MV-4-11 (cell line): ENCODE data around the gene PRLR.
A peak's percentile ranks its signal among the peaks of the same experiment; 100 is the strongest.
"Not testable (repeated sequence)": the region's sequence is repeated elsewhere in the genome, so short reads cannot be mapped to it uniquely, and the experiment has no call there.

ENCODE experiments used
- DNase-seq: peaks from one replicate; lab custom pipeline; 2025; lab: John Stamatoyannopoulos, UW

The PRLR gene

DNA sequence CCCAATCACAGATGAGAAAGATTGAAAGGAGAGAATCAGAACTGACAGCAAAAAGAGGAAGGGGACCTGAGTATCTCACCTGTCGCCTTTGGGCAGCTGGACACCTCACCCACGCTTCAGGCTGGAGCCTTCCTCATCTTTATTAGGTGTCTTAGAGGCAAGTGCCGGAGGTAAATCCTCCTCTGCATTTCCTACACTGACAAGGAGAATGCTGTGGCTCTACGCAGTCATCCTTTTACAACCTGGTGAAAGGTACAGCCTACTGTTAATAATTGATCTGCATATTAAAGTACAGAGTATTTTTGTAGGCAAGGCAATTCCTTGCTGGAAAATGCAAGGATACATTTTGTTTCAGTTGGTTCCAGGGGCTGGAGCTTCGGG, 34.8 kb downstream of the PRLR start:
- DNase-seq: no peak

DNA sequence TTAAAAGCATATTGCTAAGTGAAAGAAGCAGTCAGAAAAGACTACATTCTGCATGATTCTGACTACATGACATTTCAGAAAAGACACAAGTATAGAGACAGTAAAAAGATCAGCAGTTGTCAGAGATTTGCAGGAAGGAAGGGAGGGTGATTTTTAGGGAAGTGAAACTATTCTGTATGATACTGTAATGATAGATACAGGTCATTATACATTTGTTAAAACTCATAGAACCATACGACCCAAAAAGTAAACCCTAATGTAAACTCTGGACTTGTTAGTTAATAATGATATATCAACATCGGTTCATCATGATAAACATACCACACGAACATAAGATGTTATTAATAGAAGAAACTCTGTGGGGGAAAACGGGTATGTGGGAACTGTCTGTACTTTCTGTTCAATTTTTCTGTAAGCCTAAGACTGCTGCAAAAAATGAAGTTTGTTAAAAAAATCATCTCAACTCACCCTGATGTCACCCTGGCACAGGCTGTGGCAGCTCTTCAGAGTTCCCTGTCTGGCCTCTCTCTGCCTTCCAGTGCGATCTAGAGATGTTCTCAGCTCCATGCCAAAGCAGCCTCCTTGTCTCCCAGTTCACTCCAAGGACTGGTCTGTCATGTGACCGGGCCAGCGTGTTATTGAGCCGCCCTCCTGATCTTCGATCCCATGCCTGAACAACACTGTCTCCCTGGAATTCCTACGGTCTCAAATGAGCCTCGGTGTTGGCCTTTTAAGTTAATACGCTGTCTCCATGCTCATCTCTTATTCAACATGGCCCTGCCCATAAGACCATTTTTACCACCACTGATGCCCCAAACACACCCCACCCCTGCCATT, 35.4 kb downstream of the PRLR start:
- peak; percentile 79 for DNase-seq

DNA sequence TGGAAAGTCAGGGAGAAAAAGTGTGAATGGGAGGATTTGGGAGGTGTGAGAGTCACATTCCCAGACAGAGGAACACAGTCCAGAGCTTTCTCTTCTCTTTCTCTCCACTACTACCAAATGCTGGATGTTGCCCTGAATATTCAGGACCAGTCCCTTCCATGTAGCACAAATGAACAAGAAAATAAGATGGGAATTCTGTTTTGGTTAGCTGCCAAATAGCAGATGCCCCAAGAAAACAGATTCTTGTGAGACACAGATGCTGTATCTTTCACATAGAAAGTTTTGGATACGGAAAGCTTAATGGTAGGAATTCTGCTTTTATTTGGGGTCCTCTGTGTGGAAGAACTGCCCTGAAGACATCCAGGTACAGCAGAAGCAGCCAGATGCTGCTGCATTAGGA, 37.8 kb downstream of the PRLR start:
- DNase-seq: no peak

DNA sequence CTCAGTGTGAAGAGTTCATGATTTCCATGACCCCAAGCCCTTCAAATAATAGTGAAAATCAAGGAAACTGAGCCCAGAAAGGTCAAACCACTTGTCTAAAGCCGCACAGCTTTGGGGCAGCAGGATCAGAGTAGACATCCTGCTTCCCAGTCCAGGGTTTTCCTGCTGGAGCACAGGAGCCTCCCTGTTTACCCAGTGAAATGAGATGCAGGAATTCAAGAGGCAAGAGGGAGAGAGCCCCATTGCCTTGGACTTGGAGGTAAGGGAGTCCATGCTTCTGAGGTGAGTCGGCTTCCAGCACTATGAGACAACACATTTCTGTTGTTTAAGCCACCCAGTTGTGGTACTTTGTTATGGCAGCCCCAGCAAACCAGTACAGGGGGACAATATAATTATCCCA, 40.5 kb downstream of the PRLR start:
- DNase-seq: not testable (repeated sequence)

DNA sequence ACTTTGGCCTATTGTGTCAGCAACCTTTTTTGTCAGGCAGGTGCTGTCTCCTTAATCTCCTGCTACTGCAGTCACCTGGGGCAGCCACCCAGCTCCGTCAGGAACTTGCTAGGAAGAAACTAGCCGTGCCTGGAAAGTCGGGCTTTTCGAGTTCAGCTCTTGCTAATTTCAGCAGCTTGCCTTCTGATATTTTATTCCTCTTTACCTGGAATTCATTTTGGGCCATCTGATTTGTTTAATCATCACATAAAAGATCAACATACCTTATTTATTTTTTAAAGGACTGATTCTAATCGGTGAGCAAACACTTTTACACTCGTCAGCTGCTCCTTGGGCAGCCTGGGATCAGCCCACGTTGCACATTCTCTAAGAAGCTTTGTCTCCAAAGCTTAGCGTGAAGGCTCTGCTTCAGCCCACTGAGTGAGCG, 42.2 kb downstream of the PRLR start:
- no peak for DNase-seq

DNA sequence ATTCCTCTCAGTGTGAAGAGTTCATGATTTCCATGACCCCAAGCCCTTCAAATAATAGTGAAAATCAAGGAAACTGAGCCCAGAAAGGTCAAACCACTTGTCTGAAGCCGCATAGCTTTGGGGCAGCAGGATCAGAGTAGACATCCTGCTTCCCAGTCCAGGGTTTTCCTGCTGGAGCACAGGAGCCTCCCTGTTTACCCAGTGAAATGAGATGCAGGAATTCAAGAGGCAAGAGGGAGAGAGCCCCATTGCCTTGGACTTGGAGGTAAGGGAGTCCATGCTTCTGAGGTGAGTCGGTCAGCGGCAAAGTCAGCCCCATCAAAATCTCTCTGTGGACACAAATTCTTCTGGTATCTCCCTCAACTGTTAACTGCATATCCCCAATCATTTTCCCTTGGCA, 42.7 kb downstream of the PRLR start:
- not testable (repeated sequence) for DNase-seq

DNA sequence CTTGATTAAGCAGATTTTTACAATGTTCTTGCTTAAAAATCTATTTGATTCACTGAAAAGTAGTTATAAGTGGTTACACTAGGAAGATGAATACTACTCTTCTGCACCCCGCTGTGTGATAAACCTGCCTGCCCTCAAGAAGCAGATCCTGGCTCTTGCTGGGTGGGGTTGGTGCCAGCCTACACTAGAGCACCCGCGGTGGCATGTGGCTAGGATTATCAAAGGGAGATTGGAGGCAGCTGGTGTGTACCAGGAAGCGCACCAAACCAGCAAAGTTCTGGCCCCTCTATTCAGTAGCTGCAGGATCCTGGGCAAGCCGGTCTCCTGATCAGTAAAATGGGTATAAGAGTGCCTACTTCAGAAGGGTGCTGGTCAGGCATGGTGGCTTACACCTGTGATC, 43.5 kb downstream of the PRLR start:
- DNase-seq: no peak

DNA sequence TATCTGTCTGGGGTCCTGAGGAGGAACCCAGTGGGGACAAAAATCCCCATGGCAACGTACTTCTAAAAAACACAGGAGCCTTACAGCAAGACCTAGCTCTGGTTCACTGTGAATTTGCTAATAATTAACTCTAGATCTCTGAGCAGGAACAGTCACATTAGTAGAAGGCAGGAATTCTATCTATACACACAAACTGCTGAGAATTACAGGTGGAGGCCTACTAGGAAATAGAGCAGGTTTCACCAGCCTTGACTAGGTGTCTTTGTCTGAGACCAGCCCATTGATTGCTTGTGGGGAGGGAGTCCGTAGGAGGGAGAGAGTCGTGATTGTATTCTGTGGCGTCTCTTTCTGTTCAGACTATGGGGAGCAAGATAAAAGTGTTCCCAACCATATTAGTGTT, 44.8 kb downstream of the PRLR start:
- no peak for DNase-seq

DNA sequence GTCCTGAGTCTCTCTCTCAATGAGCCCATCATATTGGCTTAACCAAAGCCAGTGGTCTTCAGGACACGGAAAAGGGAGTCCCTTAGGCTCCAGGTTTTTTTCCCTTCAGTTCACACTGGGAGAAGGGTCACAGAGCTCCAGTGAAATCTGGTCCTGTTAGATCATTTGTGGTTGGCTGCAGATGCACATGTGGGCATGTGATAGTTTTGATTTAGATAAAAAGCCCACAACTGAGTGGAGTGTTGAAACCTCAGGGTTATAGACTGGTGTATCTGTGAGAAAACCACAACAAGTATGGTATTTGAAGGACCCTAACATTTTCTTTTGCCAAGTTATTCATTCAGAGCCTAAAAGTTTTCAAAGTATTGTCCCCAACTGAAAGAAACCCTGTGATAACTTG, 46.7 kb downstream of the PRLR start:
- DNase-seq: peak; percentile 3

DNA sequence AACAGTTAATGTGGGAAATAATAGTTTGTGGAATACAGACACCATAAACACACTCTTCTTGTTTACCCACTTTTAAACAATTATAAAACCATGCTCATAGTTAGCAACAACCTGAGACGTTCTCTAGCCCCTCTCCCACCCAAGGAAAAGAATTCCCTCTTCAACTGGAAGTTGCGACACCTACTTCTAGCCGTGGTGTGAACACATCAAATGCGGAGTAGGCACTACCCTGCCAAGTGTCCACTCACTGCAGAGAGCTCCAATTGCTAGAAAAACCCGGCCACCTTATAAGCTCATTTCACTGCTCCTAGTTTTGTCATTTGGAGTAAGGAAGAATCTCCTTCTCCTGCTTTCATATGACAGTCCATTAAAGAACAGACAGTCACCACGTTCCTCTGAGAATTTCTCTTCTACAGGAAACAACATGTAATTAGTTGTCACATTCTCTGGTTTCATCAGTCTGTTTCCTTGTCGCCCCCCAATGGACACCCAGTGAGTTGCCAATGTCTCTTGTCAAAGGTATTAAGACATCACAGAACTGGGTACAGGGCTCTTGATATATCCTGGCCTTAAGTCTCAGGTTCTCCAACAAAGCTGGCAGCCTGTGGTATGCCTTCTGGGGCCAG, 47.3 kb downstream of the PRLR start:
- DNase-seq: peak; percentile 70

DNA sequence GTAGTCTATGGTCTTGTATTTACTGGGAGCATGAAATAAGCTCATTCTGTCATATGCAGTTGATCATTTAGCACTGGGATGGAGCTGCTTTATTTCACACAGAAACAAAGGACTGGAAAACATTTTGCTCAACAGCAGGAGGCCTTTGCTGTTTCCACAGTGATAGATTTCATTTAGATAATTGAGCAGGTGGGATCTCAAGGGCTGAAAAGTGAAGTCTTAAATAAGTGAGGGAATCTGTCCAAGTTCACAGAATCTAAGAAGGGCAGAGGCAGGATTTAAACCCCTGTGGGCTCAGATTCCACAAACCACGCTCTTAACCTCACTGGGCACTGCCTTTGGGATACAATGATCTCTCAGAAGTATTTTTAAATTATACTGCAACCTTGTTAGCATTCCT, 47.8 kb downstream of the PRLR start:
- no peak for DNase-seq

DNA sequence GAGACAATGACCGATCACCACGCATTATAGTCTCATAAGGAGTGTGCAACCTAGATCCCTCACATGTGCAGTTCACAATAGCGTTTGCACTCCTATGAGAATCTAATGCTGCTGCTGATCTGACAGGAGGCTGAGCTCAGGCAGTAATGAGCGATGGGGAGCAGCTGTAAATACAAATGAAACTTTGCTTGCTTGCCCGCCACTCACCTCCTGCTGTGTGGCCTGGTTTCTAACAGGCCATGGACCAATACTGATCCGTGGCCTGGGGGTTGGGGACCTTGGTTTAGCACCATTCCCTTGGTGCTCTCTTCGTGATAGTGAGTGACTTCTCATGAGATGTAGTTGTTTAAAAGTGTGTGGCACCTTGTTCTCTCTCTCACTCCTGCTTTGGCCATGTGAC, 50.2 kb downstream of the PRLR start:
- no peak for DNase-seq

DNA sequence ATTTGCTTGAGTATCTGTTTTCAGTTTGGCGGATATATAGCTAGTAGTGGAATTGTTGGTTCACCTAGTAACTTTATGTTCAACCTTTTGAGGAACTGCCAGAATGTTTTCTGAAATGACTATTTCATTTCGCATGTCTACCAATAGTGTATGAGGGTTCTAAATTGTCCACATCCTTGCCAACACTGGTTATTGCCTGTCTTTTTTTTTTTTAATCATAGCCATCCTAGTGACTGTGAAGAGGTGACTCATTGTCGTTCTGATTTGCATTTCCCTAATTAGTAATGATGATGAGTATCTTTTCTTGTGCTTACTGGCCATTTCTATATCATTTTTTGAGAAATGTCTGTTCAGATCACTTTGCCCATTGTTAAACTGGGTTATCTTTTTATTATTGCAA, 52.5 kb downstream of the PRLR start:
- DNase-seq: no peak

DNA sequence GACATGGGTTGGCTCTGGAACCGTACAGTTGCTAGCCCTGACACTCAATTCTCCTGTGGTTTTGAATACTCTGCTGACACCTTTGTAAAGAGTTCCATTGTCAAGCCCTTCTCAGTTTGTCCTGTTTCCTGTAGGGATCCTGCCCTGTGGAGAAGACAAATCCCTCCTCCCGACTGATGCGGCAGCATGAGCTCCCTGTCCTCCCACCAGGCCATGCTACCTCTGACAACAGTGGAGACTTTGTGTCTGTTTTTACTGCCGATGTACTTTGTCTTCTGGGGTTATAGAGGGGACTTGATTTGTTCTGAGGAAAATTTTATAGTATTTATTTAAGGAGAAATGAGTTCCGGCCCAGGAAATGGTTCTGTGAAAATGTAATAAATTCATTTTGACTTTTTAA, 57.8 kb downstream of the PRLR start:
- DNase-seq: no peak

DNA sequence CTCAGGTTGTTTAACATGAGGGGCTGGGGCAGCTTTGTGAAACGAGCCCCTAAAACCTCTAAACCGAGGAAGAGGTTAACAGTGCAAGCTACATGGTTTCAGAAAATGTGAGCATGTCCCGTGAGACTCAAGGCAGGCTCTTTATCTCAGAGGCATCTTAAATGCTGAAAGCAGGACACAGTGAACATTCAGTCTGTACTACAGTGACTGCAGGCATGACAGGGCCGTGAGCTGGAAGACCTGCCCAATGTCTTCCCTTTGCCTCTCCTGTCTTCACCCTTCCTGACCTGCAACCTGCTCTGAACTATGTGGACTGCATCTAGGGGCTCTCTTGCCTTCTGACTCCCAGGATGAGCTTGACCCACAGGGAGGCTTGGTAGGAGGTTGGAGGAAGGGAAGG, 58.3 kb downstream of the PRLR start:
- DNase-seq: no peak

DNA sequence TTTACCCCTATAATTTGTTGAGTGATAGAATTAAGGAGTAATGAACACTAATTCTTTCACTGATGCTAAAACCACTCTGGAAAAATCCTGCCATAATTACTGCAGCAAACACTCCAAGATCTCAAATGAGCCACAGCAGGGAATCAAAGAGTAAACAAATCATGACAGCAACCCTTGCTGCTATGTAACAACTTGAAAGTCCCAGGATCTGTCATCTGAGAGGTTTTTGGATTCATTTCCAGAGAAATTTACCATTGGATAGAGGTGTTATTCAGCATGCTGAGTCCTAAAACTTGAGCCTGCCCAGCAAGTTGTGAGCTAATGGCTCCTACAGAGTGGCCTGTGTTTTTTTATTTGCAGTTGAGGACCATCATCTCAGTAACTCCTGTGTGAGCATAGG, 59.2 kb downstream of the PRLR start:
- no peak for DNase-seq

DNA sequence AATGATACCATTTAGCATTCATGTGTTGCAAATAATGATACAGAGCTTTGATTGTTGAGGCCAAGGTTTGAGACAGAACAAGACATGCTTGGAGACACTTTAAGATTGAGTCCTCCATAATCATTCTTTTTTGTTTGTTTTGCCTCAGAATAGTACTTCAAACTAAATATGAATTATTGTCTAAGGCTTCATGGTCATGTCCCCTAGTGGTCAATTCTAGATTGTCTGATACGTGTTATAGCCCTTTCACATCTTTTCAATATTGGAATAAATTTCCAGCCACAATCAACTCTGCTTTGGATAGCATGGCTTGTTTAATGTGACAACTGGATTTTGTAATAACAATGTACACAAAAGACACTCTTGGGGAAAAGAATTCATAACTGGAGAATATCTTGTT, 64.2 kb downstream of the PRLR start:
- no peak for DNase-seq

DNA sequence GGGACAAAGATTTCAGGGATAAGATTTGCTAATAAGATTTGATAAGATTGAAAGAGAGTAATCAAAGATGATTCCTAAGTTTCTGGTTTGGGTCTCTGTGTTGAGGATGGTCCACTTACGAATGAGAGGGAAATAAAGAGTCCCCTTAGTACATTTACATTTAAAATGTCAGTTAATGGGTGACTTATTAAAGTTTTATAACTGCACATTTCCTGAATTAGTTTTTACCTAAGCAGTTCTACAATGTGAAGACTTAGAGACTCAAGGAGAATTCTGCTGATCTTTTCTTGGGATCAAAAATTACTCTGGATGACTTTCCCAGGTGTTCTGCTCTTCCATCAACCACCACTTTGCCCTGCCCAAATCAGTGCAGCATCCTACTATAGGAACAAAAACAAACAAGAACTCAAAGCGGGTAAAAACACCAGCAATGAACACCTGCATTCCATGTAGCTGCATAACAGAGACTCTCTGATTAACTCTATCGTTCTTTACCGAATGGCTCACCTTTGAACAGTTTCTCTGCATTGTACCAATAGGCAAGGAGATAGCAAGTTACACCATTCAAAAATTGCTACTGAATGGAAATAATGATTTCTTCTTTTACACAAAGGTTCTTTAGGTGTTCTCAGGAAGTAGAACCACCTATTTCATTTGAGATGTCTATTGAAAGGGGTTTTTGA, 65.3 kb downstream of the PRLR start:
- no peak for DNase-seq

DNA sequence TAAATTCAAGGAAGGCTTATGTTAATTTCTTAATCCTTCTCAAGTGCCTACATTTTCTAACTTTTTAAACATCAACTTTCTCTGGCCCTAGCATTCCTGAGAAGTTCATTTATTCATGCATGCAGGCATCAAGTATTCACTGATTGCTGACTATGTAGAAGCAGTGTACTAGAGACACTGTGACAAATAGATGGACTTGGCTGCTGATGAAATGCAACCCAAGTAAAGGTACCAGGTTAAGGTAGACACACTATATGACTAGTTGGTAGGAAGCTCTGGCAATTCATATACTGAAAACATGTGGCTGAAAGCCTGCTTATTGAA, 66.6 kb downstream of the PRLR start:
- no peak for DNase-seq

DNA sequence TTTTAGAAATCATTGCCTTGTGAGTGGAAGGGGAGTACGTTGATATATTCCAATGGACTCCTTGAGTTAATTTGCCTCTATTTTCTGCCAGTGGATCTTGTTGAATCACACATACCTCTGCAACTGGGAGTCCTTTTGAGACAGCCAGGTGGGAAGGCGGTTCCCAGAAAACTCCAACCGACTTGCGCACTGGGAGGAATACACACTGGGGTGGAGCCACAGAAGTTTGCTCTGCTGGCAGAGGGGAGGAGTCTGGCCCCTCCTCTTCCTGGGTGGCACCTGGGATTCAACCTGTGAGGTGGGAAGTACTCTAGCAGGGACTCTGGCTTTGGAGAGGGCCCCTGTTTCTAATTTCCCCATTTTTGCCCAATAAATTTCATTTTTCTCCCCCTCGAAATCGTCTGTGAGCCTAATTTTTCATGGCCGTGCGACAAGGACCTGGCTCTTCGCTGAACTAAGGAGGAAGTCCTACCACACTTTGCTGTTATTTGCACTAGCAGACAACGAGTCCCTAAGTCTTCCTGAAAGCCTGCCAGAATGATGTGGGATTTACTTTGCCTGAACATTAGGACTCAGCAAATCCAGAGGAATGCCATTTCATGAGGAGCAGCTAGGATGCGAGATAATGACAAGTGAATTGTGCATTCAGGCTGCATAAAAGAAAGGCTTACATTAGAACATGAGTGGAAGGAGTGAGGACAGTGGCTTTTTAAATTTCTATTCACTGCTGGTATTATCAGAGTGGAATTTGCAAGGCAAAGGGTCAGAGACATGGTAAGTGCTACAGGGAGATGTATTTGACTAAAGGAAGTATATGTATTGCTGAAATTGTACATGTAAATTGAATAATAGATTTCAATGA, 67.2 kb downstream of the PRLR start:
- DNase-seq: no peak

DNA sequence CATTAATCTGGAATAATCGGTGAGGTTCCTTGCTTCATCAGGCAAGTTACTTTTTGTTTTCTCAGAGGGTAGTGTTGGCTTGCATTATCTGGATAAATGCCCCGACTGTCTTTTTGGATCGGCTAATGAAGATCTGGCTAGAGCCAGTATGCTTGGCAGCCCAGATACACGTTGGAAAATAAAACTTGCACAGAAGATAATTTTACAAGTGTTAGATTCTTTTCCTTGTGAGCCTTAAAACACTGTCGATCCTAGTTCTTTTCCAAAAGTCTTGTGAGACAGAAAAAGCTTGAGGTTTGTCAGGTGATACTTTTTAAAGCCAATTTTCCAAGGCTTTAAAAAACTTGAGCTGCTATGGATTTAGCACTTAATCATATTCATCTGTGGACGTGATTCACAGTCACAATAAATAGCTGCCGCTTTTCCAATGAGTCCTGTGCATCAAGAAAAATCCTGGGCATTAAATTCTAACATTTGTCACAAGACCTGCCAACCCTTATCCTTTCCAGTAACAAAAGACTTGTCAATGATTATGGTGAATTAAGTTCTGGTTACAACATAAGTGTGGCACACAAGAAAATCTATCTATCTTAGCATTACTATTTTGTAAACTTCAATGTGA, 68.5 kb downstream of the PRLR start:
- DNase-seq: no peak

DNA sequence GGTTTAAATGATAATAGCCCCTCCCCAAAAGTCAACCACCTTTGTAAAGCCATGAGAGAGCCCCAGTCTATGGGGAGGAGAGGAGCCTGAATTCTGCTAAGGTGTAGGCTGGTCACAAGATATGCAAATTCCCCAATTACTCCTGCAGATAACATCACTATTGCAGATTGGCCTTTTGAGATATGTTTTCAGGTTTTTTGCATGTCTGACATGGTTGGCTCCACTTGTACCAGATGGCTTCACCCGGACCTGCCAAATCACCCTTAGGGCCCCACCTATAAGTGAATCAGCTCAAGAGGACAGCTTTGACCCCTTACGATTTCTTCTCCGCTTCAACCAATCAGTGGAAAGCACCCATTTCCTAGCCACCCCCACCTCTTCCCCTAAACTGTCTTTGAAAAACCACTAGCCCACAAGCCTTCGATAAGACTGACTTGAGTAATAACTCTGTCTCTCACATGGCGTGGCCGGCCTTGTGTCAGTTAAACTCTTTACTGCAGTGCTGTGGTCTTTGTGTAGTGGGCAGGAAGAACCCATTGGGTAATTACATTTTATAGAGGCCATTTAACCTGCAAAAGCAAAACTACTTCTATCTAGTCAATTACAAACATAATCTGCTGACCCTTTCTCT, 69.7 kb downstream of the PRLR start:
- DNase-seq: peak; percentile 87
